HepG2 (cell line): ENCODE data around the gene SLC19A1. TPM values are rescaled to one million over a fixed set of nuclear protein-coding genes. Genes with fewer than 3 reads are reported as not detected.

Source experiments
- CEBPG ChIP-seq: IDR thresholded peaks from 2 replicates; pipeline ENCODE4 v1.6.1; 2016
- FIP1L1 ChIP-seq: fragments of 200-400 bp; formaldehyde crosslinking; IDR thresholded peaks from 2 replicates; pipeline ENCODE4 v1.6.1; 2018; ENCODE audit warnings: low read depth, mild to moderate bottlenecking, low read length, moderate library complexity, borderline replicate concordance; ENCODE audit not compliant: insufficient read depth
- GATA4 ChIP-seq: sonication (generic); IDR thresholded peaks from 2 replicates; pipeline ENCODE4 v1.6.1; 2016; ENCODE audit warnings: antibody characterized with exemption, low read depth, borderline replicate concordance
- GRHL1 ChIP-seq: sonication (generic); formaldehyde crosslinking; conservative IDR thresholded peaks from 2 replicates; pipeline ENCODE4 v1.8.0; 2022; ENCODE audit warnings: missing genetic modification reagents
- HNRNPUL1 ChIP-seq: fragments of 200-400 bp; formaldehyde crosslinking; IDR thresholded peaks from 2 replicates; pipeline ENCODE4 v1.6.1; 2017; ENCODE audit warnings: low read depth, mild to moderate bottlenecking, low read length, moderate library complexity
- HOMEZ ChIP-seq: IDR thresholded peaks from 2 replicates; pipeline ENCODE4 v1.6.1; 2016; ENCODE audit warnings: low read depth
- KLF9 ChIP-seq: IDR thresholded peaks from 2 replicates; pipeline ENCODE4 v1.6.1; 2016; ENCODE audit warnings: low read depth
- NFIB ChIP-seq: sonication (generic); formaldehyde crosslinking; IDR thresholded peaks from 2 replicates; pipeline ENCODE4 v1.9.0; 2021; ENCODE audit warnings: missing genetic modification reagents, mild to moderate bottlenecking, borderline replicate concordance
- SOX13 ChIP-seq, 3 experiments: fragments of 450-650 bp in 1 of 3; sonication (generic) in 1 of 3; formaldehyde crosslinking in 1 of 3; IDR thresholded peaks in 2 of 3; conservative IDR thresholded peaks in 1 of 3; 2 replicates each; pipeline versions ENCODE4 v1.5.0 to v1.6.1; 2016 to 2020; ENCODE audit warnings: antibody characterized with exemption in 1 of 3, mild to moderate bottlenecking in 1 of 3, missing compliant biosample characterization in 1 of 3, missing genetic modification reagents in 1 of 3, moderate library complexity in 1 of 3
- TGIF2 ChIP-seq: IDR thresholded peaks from 2 replicates; pipeline ENCODE4 v1.6.1; 2016; ENCODE audit warnings: control low read depth, missing compliant biosample characterization
- UBTF ChIP-seq: sonication (generic); formaldehyde crosslinking; IDR thresholded peaks from 2 replicates; pipeline ENCODE4 v1.4.0; 2020; ENCODE audit warnings: mild to moderate bottlenecking, missing genetic modification reagents
- ZNF33B ChIP-seq: sonication (generic); formaldehyde crosslinking; IDR thresholded peaks from 2 replicates; pipeline ENCODE4 v1.5.1; 2020; ENCODE audit warnings: mild to moderate bottlenecking, missing genetic modification reagents
- ZNF672 ChIP-seq: sonication (generic); formaldehyde crosslinking; IDR thresholded peaks from 2 replicates; pipeline ENCODE4 v1.8.1; 2022; ENCODE audit warnings: missing genetic modification reagents
- ZNF839 ChIP-seq: sonication (generic); formaldehyde crosslinking; IDR thresholded peaks from 2 replicates; pipeline ENCODE4 v1.4.0; 2020; ENCODE audit warnings: missing genetic modification reagents, mild to moderate bottlenecking, borderline replicate concordance
- polyA plus RNA-seq, 8 experiments: library from polyadenylated mRNA; depleted of rRNA in 3 of 8; stranded (reverse) in 7 of 8; unstranded in 1 of 8; fragments of >200 nt; fragmentation: Illumina TruSeq in 4 of 8; extraction: Trizol in 4 of 8; gene quantifications; 2 replicates each; pipeline versions ENCODE4 v1.2.1 to v1.2.3, GENCODE V29; 2011 to 2016; ENCODE audit warnings: low read depth in 4 of 8, missing spikeins in 1 of 8, mixed read lengths in 1 of 8; ENCODE audit not compliant: insufficient read depth in 1 of 8
- total RNA-seq, 5 experiments: library from RNA; depleted of rRNA; stranded (reverse); fragments of >200 nt; fragmentation: Illumina TruSeq; extraction: Trizol; gene quantifications; 2 replicates each; pipeline ENCODE4 v1.2.3, GENCODE V29; 2016; ENCODE audit warnings: low read depth in 1 of 5
- TF ChIP-seq, protein P1 (sequence below): IDR thresholded peaks from 2 replicates; pipeline ENCODE4 v1.6.1; 2016; ENCODE audit warnings: low read depth, borderline replicate concordance
- TF ChIP-seq, protein P2 (sequence below): sonication (generic); formaldehyde crosslinking; IDR thresholded peaks from 2 replicates; pipeline ENCODE4 v1.4.0; 2020; ENCODE audit warnings: missing genetic modification reagents, low read depth, mild to moderate bottlenecking, borderline replicate concordance
- TF ChIP-seq, protein P3 (sequence below): sonication (generic); formaldehyde crosslinking; IDR thresholded peaks from 2 replicates; pipeline ENCODE4 v1.5.1; 2020; ENCODE audit warnings: mild to moderate bottlenecking, missing genetic modification reagents, moderate library complexity

Gene SLC19A1
- total and polyA plus RNA-seq, 2 of the 13 experiments (the other 11 are each of a cell fraction or from before 2014, with no cell fraction given): 21.8 to 23.0 TPM

DNA sequence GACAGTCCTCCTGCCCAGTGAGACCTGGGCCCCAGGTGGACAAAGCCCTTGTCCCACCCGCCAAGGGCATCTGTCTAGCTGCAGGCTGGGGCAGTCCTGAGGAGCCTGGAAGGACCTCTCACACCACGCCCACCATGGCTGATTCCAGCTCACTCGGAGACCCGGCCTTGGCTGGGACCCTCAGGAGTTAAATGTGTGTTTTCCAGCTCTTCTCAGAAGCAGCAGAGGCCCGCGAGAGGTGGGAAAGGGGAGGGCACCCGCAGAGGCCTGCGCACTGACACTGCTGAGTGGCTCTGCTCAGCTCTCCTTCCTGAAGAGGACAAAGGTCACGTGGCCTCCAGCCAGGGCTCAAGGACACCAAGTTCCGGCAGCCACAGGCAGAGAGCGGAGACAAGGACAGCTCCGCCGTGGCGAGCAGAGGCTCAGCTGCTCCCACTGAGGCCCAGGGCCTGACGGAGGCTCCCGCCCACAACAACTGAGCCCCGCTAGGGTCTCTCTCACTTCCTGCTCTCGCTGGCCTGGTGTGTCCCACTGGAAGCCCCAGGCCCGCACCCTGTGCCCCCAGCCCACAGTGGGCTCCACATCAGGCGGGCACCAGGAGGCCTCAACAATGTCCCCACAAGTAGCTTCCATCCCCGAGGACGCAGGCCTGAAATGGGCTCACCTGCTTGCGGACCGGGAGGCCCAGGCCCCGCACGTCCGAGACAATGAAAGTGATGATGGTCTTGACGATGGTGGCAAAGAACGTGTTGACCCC, 16.9 kb downstream of the SLC19A1 start (continued):
- TF ChIP-seq, protein P1, sequence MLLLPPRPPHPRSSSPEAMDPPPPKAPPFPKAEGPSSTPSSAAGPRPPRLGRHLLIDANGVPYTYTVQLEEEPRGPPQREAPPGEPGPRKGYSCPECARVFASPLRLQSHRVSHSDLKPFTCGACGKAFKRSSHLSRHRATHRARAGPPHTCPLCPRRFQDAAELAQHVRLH (CRISPR knock-in tag): no peak
- TF ChIP-seq FIP1L1 (no peak), ZNF672 (CRISPR knock-in tag) (no peak), CEBPG (CRISPR knock-in tag) (no peak), NFIB (0 out of 2 replicates have a peak, but pooled peaks have one; percentile 17), KLF9 (CRISPR knock-in tag) (0 out of 2 replicates have a peak, but pooled peaks have one; percentile 30), UBTF (CRISPR knock-in tag) (peak; percentile 65; the same call in 1 of the 2 replicates), TGIF2 (CRISPR knock-in tag) (no peak), HNRNPUL1 (no peak), GRHL1 (CRISPR knock-in tag) (no peak), SOX13 (IDR thresholded peaks at IDR 0.05) (no peak), SOX13 (CRISPR knock-in tag; conservative IDR thresholded peaks at IDR 0.05 in 1 of 2, IDR thresholded peaks at IDR 0.05 in 1 of 2) (peak in 1 of 2 experiments; percentile 65; a peak in 1 of 4 replicates), ZNF839 (no peak), HOMEZ (peak; percentile 63), GATA4 (no peak), ZNF33B (CRISPR knock-in tag) (no peak)
- TF ChIP-seq, protein P2, sequence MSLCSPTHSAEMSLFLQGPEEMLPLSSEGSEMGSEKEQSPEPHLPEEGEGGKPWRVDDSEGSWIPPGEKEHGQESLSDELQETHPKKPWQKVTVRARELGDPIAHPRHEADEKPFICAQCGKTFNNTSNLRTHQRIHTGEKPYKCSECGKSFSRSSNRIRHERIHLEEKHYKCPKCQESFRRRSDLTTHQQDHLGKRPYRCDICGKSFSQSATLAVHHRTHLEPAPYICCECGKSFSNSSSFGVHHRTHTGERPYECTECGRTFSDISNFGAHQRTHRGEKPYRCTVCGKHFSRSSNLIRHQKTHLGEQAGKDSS: peak; percentile 77; the same call in 1 of the 2 replicates
- TF ChIP-seq, protein P3, sequence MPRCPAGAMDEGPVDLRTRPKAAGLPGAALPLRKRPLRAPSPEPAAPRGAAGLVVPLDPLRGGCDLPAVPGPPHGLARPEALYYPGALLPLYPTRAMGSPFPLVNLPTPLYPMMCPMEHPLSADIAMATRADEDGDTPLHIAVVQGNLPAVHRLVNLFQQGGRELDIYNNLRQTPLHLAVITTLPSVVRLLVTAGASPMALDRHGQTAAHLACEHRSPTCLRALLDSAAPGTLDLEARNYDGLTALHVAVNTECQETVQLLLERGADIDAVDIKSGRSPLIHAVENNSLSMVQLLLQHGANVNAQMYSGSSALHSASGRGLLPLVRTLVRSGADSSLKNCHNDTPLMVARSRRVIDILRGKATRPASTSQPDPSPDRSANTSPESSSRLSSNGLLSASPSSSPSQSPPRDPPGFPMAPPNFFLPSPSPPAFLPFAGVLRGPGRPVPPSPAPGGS (CRISPR knock-in tag): no peak; the same call in 1 of the 2 replicates
